Measurements from ENCODE around the gene CEP63.

- TF ChIP-seq CTCF (IDR thresholded peaks at IDR 0.05) (no peak), POLR2A (IDR thresholded peaks at IDR 0.05) (no peak)
Measured at GRCh38 chr3:134445636-134446035, 40.2 kb upstream of the CEP63 start.

All from body of pancreas (tissue), 4 donors.